GM11168 (cell line): ENCODE results near the gene KRT25.

Experiments
- in situ Hi-C: fragments of 300-500 bp; cut with MboI; formaldehyde crosslinking; loops from one replicate; pipeline ENCODE4 v1.12.0; 2022; ENCODE audit warnings: low sequenced_read_pairs; ENCODE audit not compliant: unreplicated experiment

KRT25 gene, protein sequence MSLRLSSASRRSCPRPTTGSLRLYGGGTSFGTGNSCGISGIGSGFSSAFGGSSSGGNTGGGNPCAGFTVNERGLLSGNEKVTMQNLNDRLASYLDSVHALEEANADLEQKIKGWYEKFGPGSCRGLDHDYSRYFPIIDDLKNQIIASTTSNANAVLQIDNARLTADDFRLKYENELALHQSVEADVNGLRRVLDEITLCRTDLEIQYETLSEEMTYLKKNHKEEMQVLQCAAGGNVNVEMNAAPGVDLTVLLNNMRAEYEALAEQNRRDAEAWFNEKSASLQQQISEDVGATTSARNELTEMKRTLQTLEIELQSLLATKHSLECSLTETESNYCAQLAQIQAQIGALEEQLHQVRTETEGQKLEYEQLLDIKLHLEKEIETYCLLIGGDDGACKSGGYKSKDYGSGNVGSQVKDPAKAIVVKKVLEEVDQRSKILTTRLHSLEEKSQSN

DNA sequence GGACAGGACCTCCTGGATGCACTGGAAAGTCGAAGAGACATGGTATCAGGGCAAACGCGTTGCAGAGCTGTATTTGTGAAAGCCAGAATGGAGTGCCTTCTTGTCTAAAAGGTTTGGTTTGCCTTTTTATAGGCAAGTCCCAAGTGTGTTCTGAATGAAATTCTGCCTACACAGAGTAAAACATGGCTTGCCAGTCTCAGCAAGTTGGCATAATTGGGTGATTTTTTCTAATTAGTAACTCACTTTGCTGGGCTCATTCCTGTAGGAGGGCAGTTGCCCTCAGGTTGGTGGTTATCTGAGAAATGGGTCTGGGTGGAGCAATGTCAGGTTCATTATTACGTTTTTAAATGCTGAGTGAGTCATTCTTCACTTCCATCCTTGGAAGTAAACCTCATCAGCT is at the start of gene KRT25:
Gene KRT25 (minus strand): TSS at position 101 of the 400 bp plus-strand sequence. CDS start 60 bp downstream, at position 41.
- in situ Hi-C loops: no loop called here

GRCh38 chr17:40803617-40804082 is 48.5 kb upstream of the KRT25 start:
- in situ Hi-C loops: no loop called here

DNA sequence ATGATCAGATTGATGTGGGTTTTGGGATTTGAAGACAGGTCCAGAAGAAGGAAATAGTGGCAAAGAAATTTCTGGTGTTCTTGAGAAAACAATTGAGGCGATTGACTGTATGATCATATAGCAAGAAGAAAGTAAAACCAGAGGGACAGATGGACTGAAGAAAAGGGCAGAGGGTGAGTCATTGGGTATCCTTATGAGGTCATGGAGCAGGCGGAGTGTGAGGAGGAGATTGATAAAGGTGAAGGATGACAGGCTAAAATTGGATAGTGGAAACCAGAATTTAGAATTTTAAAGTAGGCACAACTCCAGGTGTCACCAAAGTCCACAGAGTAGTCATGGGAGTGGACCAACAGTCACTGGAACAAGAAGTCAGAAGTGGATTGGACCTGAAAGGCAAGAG is 46.0 kb upstream of the KRT25 start:
- in situ Hi-C loops: no loop called here

DNA sequence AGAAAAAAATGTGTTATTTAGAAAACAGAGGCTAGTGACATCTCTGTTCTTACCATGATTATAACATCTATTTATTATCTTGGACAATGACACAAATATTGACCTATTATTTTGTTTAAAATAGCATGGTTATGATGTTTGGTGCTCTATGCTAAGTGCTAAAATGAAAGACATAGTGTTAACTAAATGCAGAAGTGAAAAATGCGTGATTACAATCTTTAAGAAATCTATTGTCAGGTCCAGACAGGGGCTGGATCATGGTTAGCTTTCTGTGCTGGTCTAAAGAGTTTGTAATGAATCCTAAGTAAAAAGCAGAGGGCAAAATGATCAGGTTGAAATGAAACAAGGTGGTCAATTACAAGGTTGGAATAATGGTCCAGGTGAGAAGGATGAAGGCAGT is 45.2 kb upstream of the KRT25 start:
- in situ Hi-C loops: no loop called here

DNA sequence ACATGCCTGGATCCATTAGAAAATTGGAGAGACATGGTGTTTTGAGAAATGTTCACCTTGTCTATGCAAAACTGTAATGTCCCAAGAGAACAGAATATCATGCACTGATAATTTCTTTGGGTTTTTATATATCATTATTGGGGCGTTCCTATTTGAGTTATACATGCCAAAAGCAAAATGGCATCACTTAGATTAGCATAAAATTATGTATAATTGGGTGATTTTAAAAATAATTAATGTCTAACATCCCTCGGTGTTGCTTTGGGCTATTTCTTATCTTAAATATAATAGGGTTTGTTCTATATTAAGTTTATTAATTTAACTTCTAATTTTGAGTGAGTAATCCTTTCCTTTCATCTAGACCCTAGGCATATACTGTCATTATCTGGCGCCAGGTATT is 44.7 kb upstream of the KRT25 start, which contains the start of gene KRT28:
Gene KRT28 (minus strand): TSS at position 101 of the 400 bp plus-strand sequence. CDS start 66 bp downstream, at position 35.
- in situ Hi-C loops: loop anchor here (10.0 kb wide), 1 partner anchor 175 kb away; no protein-coding TSS in a partner anchor

DNA sequence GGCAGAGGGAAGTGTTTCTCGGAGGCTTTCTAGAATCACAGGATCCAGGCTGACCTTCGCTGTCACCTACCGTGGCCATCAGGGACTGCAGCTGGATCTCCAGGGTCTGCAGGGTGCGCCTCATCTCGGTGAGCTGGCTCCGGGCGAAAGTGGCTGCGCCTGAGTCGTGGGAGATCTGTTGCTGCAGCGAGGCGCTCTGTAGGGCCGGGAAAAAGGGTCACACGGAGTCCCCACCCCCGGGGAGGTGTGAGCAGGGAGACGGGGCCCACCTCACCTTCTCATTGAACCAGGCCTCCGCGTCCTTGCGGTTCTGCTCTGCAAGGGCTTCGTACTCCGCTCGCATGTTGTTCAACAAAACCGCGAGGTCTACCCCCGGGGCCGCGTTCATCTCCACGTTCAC is 41.7 kb upstream of the KRT25 start:
- in situ Hi-C loops: loop anchor here (10.0 kb wide), 1 partner anchor 172 kb away; no protein-coding TSS in a partner anchor

DNA sequence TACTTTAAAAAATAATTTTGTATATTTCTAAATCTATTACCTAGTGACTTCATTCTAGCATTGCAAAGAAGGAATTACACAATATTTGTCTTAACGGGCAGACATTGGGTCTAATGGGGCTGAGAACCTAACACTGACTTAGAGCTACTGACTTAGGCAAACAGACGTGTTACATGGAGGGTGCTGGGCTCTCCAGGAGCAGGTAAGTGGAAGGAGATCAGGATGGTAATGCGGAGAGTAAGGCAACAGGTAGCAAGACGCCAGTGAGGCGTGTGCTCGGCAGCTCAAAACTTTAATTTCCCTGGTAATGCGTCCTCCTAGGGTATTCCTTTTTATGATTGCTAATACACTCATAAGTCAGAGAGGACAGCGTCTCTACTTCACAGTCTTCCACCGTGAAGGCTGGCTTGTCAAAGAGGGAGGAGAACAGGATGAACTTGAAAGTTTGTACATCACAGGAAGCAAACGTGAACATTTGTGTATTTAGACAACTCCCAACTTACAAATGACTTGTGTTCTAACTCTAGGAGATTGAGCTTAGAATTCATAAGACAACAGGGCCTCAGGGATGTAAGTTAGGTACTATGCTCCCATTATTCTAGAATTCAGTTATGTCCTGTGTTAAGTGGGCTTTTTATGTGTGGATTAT is 40.0 kb upstream of the KRT25 start:
- in situ Hi-C loops: loop anchor here (10.0 kb wide), 1 partner anchor 170 kb away; no protein-coding TSS in a partner anchor

DNA sequence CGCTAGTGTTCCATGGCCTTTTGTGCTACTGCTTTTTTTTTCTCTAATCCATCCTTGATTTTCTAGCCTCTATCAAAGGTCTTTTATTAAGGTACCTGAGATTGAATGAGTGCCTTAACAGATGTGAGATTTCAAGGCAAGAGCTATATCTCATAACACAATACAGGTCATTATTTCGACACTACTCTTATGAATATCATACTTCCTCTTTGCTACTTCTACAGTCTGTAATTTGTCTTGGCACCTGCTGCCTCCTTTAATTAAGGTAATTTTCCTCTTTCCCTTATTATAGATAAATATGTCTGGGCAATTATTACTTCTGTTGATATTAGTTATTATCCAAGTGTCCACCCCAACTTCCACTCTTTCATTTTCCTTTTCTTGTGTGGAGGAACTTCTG is 39.3 kb upstream of the KRT25 start:
- in situ Hi-C loops: loop anchor here (10.0 kb wide), 1 partner anchor 170 kb away; no protein-coding TSS in a partner anchor

- in situ Hi-C loops: loop anchor here (10.0 kb wide), 1 partner anchor 169 kb away; no protein-coding TSS in a partner anchor
Measured at GRCh38 chr17:40793832-40794231, 38.7 kb upstream of the KRT25 start.

DNA sequence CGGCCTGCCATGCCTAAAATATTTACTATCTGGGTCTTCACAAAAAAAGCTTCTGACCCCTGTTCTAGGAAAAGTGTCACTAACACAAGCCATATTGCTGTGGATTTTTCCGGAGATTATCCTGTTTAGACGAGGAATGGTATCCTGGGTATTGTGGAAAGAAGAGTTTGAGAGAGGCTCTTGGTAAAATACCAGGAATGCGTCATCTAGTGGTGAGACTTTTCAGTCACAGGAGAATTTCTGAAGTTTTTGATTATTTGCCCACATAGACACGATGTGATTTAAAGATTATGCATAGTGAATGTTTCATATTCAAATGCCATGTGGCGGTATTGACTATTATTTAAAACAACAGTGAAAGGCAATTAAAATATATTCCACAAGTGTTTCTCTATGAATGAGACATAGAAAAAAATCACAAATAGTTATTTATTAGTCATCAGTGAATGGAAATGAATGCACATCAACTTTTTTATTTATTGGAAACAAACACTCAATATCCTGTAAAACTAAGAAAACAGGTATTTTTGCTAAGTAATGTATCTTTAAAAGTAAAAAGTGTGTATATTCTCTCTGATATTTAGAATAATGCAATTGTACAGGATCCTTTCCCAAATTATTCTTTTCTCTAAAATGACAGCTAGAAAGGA is 36.8 kb upstream of the KRT25 start:
- in situ Hi-C loops: loop anchor here (10.0 kb wide), 1 partner anchor 167 kb away; no protein-coding TSS in a partner anchor

DNA sequence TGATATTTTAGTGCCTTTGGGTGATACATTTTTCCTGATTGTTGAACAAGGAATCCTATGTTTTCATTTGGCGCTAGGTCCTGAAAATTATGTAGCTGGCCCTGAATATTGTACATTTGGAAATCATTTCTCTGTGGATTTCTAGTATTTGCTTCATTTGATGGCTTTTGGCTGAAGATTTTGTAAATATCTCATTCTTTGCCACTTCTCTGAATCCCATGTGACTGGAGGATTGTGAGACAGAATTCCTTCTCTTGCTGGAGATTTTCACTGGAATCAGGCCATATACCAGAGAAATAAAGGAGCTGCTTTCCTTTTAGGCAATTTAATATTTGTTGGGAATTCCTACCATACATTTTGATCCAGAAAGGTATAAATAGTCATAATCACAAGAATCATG is 36.0 kb upstream of the KRT25 start:
- in situ Hi-C loops: loop anchor here (10.0 kb wide), 1 partner anchor 166 kb away; no protein-coding TSS in a partner anchor

DNA sequence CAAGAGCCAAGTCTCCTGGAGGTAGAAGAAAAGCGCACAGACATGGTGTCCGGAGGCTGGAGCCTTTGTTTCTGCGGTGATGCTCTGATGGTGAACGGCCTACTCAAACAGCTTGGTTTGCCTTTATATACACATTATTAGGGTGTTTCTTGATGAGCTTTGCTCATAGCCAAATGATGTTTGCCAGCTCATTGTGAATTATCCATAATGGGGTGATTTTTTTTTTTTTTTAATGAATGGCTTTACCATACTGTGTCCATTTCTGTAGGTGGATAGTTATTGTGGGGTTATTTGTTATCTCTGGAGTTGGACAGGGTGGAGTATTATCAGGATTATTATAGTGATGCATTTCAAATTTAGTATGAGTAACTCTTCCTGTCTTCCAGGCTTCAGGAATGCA is 27.3 kb upstream of the KRT25 start, which contains the start of gene KRT27:
Gene KRT27 (minus strand): TSS at position 101 of the 400 bp plus-strand sequence. CDS start 57 bp downstream, at position 44.
- in situ Hi-C loops: no loop called here

DNA sequence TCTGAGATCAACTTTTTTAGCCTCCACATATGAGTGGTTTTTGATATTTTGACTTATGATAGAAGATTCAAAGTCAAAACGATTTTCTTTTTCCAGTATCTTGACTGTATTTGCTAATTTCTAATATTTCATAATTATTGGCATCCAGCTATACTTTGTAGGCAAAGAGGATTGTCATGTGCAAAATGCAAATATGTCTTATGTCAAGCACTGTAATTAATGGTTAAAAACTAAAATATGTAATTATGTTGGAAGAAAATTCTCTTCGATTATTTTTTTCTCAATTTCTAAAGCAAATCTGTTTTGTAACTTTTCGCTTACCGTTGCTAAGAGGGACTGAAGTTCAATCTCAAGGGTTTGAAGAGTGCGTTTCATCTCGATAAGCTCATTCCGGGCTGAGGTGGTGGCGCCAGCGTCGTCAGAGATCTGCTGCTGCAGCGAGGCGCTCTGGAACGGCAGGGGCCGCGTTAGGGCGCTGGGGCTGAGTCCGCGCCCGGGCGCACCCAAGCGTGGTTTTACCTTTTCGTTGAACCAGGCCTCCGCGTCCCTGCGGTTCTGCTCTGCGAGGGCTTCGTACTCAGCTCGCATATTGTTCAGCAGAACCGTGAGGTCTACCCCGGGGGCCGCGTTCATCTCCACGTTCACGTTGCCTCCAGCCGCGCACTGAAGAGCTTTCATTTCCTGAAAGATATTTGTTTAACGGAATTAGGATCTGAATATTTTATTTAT is 24.2 kb upstream of the KRT25 start:
- in situ Hi-C loops: no loop called here

DNA sequence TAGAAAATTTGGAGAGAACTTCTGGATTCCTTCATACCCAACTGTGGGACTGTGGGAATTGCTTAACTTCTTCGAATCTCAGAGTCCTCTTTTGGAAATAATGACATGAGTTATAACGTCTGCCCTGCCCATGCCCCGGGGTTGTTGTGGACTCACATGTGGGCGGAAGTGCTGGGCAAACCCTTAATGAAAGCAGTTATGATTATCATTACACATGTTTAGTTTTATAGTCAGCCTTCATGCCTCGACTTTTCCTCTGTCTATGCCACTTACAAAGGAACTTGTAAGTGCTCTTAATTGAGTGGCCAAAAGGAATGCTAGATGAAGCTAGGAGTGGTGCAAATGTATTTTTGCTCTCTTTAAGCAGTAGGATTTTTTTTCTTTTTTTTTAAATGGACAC is 23.3 kb upstream of the KRT25 start:
- in situ Hi-C loops: no loop called here

DNA sequence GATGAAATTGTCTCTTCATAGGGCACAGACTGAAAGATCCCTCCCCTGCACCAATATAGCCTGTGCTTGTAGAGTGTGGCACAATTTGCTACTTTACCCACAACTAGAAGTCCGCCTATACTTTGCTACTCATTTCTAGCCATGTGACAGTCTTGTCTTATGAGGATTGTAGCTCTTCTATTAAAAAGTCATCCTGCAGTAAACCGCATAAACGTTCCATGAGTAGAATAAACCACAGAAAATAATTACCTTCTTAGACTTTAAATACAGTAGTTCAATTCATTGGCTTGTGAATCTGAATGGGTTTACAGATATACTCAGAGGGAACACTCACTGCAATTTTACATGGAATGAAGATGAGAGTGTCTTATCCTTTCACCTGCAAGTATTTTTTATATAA is 22.8 kb upstream of the KRT25 start:
- in situ Hi-C loops: no loop called here

GRCh38 chr17:40777459-40777858 is 22.3 kb upstream of the KRT25 start:
- in situ Hi-C loops: no loop called here

GRCh38 chr17:40775945-40776344 is 20.8 kb upstream of the KRT25 start:
- in situ Hi-C loops: no loop called here

DNA sequence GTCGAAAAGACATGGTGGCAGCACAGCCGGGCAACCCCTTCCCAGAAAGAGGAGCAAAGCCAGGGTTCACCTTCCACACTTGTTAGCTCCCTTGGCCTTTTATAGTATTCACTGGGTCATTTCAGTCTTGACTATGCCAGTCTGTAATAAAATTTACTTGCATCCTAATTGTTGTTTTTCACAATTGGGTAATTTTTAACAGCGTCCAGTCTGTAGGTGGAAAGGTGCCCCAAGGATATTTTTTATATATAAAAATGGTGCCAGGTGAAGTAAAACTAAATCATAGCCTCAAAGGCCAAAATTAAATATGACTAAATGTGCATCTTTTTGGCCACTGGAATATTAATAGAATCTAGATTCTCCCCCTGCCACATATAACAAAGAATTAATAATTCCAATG is 17.0 kb upstream of the KRT25 start, which contains the start of gene KRT26:
Gene KRT26 (minus strand): TSS at position 101 of the 400 bp plus-strand sequence. CDS start 88 bp downstream, at position 13.
- in situ Hi-C loops: no loop called here

DNA sequence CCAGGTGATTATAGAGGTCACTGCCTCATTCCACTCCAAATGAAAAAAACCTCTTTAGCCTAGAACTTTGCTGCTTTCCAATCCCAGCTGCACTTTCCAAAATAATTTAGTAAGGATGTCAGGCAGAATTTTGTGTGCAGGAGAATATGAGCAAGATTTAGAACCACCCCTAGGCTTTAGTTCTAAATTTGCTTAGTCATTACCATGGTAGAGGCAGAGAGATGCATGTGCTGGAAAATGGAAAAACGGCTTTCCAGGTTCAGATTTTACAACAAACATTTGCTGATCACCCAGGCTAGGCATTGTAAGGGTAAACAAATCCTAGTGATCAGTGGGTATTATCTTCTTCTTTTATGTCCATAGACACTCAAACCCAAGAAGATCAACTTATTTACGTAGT is 10.5 kb upstream of the KRT25 start:
- in situ Hi-C loops: no loop called here
